ENCODE data around the gene TPST2. TPM values are rescaled to one million over a fixed set of nuclear protein-coding genes. Genes with fewer than 3 reads are reported as not detected.

TPST2 gene
- total RNA-seq, 1 experiment from 2014 or later, result 50.1 TPM

DNA sequence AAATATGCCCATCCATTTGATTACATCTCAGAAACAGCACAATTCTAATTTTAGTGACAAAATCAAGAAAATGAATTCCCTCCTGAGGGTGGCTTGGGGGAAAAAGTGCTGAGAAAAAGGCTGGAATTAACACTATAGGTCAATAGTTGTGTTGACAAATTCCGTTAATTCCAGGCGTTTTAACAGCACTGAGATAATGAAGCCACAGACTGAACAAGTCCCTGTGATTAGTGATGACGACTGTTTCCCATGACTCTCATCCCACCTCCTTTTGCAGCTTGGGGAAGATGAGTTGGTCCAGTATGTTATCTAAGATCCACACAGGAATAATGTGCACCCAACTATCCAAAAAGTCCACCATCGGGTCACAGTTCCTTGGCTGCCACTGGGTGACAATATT lies 93.5 kb downstream of the TPST2 start:
- no peak overlapping the region for H3K18ac ChIP-seq (ENCODE audit: insufficient read length, low read depth, low read length)
- Mint-ChIP-seq H3K9me3 (no peaks in the 10 kb centered on the region), H3K4me3 (no peak overlapping the region), H3K36me3 (ENCODE audit: insufficient read depth in 1 of 3, low read depth in 3 of 3) (peaks cover 49 to 87% (median 80%) of the 10 kb centered on the region in 3 experiments), H3K4me1 (no peaks in the 10 kb centered on the region), H3K27ac (no peak overlapping the region), H3K27me3 (ENCODE audit: low read depth) (no peaks in the 10 kb centered on the region)
- WGBS (ENCODE audit: extremely low coverage, insufficient read length, low lambda C conversion rate), result no CpG with 5 or more reads among the region's 4 CpGs
- no peak overlapping the region for H2BK15ac ChIP-seq (ENCODE audit: low read depth, low read length)
- no peaks in the 10 kb centered on the region for H3K9me3 ChIP-seq (ENCODE audit: control insufficient read depth, low read depth, low read length)
- no peak overlapping the region for H4K8ac ChIP-seq (replicated peaks; ENCODE audit: insufficient read length, low read depth, low read length)
- no peak overlapping the region for H3K4me2 ChIP-seq (ENCODE audit: insufficient read depth, insufficient read length, low read length)
- H4K5ac ChIP-seq (ENCODE audit: insufficient read length, low read depth, low read length), result no peak overlapping the region
- H3K27me3 ChIP-seq (ENCODE audit: insufficient read depth, low read length), result no peaks in the 10 kb centered on the region
- H3K14ac ChIP-seq (ENCODE audit: insufficient read depth, low read length), result no peak overlapping the region
- H3K79me2 ChIP-seq (ENCODE audit: insufficient read depth, low read length), result no peaks in the 10 kb centered on the region
- no peaks in the 10 kb centered on the region for H3K4me1 ChIP-seq (ENCODE audit: insufficient read depth, low read length)
- H2BK5ac ChIP-seq (ENCODE audit: insufficient read length, low read length), result no peak overlapping the region
- TF ChIP-seq, protein P1, sequence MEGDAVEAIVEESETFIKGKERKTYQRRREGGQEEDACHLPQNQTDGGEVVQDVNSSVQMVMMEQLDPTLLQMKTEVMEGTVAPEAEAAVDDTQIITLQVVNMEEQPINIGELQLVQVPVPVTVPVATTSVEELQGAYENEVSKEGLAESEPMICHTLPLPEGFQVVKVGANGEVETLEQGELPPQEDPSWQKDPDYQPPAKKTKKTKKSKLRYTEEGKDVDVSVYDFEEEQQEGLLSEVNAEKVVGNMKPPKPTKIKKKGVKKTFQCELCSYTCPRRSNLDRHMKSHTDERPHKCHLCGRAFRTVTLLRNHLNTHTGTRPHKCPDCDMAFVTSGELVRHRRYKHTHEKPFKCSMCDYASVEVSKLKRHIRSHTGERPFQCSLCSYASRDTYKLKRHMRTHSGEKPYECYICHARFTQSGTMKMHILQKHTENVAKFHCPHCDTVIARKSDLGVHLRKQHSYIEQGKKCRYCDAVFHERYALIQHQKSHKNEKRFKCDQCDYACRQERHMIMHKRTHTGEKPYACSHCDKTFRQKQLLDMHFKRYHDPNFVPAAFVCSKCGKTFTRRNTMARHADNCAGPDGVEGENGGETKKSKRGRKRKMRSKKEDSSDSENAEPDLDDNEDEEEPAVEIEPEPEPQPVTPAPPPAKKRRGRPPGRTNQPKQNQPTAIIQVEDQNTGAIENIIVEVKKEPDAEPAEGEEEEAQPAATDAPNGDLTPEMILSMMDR (conservative IDR thresholded peaks at IDR 0.05), result no peak
- no peak overlapping the region for H2BK120ac ChIP-seq (ENCODE audit: low read depth, low read length, poor library complexity, severe bottlenecking)
- no peak overlapping the region for H3K27ac ChIP-seq (ENCODE audit: insufficient read length, low read depth, low read length)
- H2AFZ ChIP-seq (ENCODE audit: low read length), result no peak overlapping the region
- no peak overlapping the region for H3K23ac ChIP-seq (ENCODE audit: insufficient read length, low read depth, low read length)
- DNase-seq, result no peak
- no peak overlapping the region for H3K9ac ChIP-seq (ENCODE audit: extremely low read depth, insufficient read length, low read length)
- H2AK5ac ChIP-seq (ENCODE audit: insufficient read length, low read length), result no peak overlapping the region
- H3K79me1 ChIP-seq (ENCODE audit: insufficient read depth, low read depth, low read length, poor library complexity, severe bottlenecking), result no peaks in the 10 kb centered on the region
- H3T11ph ChIP-seq (ENCODE audit: low read length), result no peak overlapping the region
- H4K91ac ChIP-seq (ENCODE audit: insufficient read length, low read depth, low read length), result no peak overlapping the region
- no peak overlapping the region for H2BK12ac ChIP-seq (ENCODE audit: insufficient read length, low read depth, low read length)
- no peak overlapping the region for H3K4ac ChIP-seq (ENCODE audit: low read depth, low read length)
- no peak overlapping the region for H3K56ac ChIP-seq (ENCODE audit: insufficient read length, low read depth, low read length)
- H3K23me2 ChIP-seq (ENCODE audit: insufficient read length, low read depth, low read length, poor library complexity, severe bottlenecking), result no peaks in the 10 kb centered on the region
- no peak overlapping the region for H2BK20ac ChIP-seq (ENCODE audit: low read depth, low read length, poor library complexity, severe bottlenecking)
- no peaks in the 10 kb centered on the region for H4K20me1 ChIP-seq (ENCODE audit: control insufficient read depth, insufficient read depth, insufficient read length)

All from H9 (cell line).